ENCODE measurements around the gene ITGAX. TPM values are rescaled to one million over a fixed set of nuclear protein-coding genes. Genes with fewer than 3 reads are reported as not detected.

The ITGAX gene
- total and polyA plus RNA-seq, 10 of the 15 experiments (the other 5 are each of a cell fraction or from before 2014, with no cell fraction given), result 1.6 to 37.9 (median 17.9) TPM

DNA sequence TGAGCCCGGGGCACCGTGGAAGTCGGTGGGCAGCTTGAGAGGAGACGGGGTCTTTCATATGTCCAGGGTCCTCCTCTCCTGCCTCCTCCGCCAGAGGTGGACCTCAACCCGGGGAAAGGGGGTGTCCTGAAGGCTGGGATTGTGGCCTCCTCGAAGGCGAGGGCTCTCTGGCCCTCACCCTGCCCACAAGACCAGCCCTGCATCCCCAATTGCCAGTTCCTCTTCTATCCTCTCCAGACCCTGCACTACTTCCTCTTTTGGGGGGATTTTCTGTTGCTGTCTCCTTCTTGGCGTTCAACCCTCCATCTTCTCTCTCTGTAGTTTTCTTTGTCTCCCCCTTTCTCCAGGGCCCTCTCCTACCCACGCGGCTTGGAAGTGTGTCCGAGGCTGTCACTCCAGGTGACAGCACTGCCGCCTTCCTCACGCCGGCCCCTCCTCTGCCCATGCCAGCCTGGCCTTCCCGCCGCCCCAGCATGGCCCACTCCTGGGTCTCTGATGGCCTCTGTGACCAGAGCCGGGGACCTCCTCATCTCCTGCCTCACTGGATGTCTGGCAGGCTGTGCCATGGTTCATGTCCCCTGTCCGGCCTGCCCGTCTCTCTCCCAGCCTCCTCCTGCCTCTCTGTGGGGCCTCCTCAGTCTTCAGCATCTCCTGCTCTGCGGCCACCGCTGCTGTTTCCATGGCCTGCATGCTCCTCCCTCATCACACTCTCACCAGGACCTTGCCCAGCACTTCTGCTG lies 2.4 kb upstream of the ITGAX start:
- Histone ChIP-seq H3K27me3 (replicated peaks in 1 of 2; ENCODE audit: control insufficient read depth in 2 of 2, insufficient read depth in 2 of 2, low read length in 1 of 2) (no peaks in the 10 kb centered on the region), H3K4me1 (ENCODE audit: control insufficient read depth, insufficient read depth, low read length) (peaks cover 60% of the 10 kb centered on the region), H3K4me3 (peak overlapping the region; percentile 57; the same call in 1 of the 2 replicates), H3K36me3 (ENCODE audit: control insufficient read depth in 2 of 2, insufficient read depth in 2 of 2, low read length in 1 of 2) (no peaks in the 10 kb centered on the region), H2AFZ (ENCODE audit: control insufficient read depth, low read depth, low read length) (peak overlapping the region; percentile 16; the same call in 1 of the 2 replicates), H3K4me2 (ENCODE audit: control insufficient read depth, insufficient read depth) (peak overlapping the region; percentile 97), H4K20me1 (ENCODE audit: control insufficient read depth, insufficient read depth) (no peaks in the 10 kb centered on the region), H3K27ac (ENCODE audit: control insufficient read depth, insufficient read depth) (peak overlapping the region; percentile 65), H3K79me2 (ENCODE audit: control insufficient read depth, insufficient read depth, low read length) (no peaks in the 10 kb centered on the region), H3K9me3 (replicated peaks; ENCODE audit: control insufficient read depth, insufficient read depth, low read length) (peaks cover 2% of the 10 kb centered on the region; the same call in 1 of the 3 replicates), H3K9ac (ENCODE audit: control insufficient read depth, insufficient read depth, low read length) (peak overlapping the region; percentile 24)
- SMC1A ChIA-PET (ENCODE audit: uncharacterized antibody, unreplicated experiment), result interaction anchor here (1.5 to 1.6 kb wide), 2 partner anchors 8 to 152 kb away, joined by 3 to 4 read pairs; no protein-coding TSS in a partner anchor
- peak; percentile 39 for ATAC-seq
- RAD21 ChIA-PET (ENCODE audit: unreplicated experiment), result no interaction called here
- CTCF ChIA-PET, result no interaction called here
- no peak for DNase-seq (ENCODE audit: low read depth, low spot score)
- intact Hi-C loops (cut with micrococcal nuclease; ENCODE audit: unreplicated experiment), result loop anchor here (5.0 to 10.0 kb wide), 2 partner anchors 85 to 522 kb away; partner anchors contain the start of gene ZNF267
- BruUV-seq (replicated peaks), result no TSS peak
- in situ Hi-C loops (cut with MboI), result loop anchor here (10.0 kb wide), 1 partner anchor 522 kb away; the partner anchor contains the start of gene ZNF267
- FAIRE-seq, result no peak
- WGBS (ENCODE audit: insufficient coverage, insufficient replicate concordance, low lambda C conversion rate, missing lambda C conversion rate), result 18% methylated on average over 17 of the region's 22 CpGs
- POLR2A ChIA-PET, result no interaction called here
- no peak for TF ChIP-seq POU2F2 (IDR thresholded peaks at IDR 0.05; ENCODE audit: borderline replicate concordance, low read depth, low read length)
- TF ChIP-seq LARP7 (IDR thresholded peaks at IDR 0.05), result peak; percentile 47; the same call in 1 of the 2 replicates
- no peak for TF ChIP-seq CHD2 (IDR thresholded peaks at IDR 0.05; ENCODE audit: borderline replicate concordance, low read depth, low read length)
- no peak for TF ChIP-seq NFXL1 (IDR thresholded peaks at IDR 0.05; ENCODE audit: borderline replicate concordance)
- TF ChIP-seq IRF4 (IDR thresholded peaks at IDR 0.05; ENCODE audit: low read depth, low read length), result 0 out of 2 replicates have a peak, but pooled peaks have one; percentile 23
- TF ChIP-seq MTA2 (IDR thresholded peaks at IDR 0.05; ENCODE audit: low read depth), result peak; percentile 16; the same call in 1 of the 2 replicates
- no peak for TF ChIP-seq POLR2A (IDR thresholded peaks at IDR 0.05; ENCODE audit: low read depth, low read length)
- TF ChIP-seq ELK1 (IDR thresholded peaks at IDR 0.05; ENCODE audit: low read depth, low read length), result no peak
- no peak for TF ChIP-seq BRCA1 (IDR thresholded peaks at IDR 0.05; ENCODE audit: low read depth, low read length)
- TF ChIP-seq PKNOX1 (IDR thresholded peaks at IDR 0.05), result no peak
- no peak for TF ChIP-seq JUNB (IDR thresholded peaks at IDR 0.05)
- TF ChIP-seq RBBP5 (conservative IDR thresholded peaks at IDR 0.05), result no peak
- TF ChIP-seq SPI1 (IDR thresholded peaks at IDR 0.05; ENCODE audit: borderline replicate concordance, insufficient read depth, low read depth, low read length), result peak; percentile 92
- TF ChIP-seq IKZF2 (IDR thresholded peaks at IDR 0.05), result peak; percentile 61 to 64; a peak in 3 of 4 replicates
- TF ChIP-seq EED (IDR thresholded peaks at IDR 0.05; ENCODE audit: low read depth), result 0 out of 2 replicates have a peak, but pooled peaks have one; percentile 48
- TF ChIP-seq MEF2A (IDR thresholded peaks at IDR 0.05; ENCODE audit: insufficient read depth, low read depth, low read length), result no peak
- TF ChIP-seq ZBTB11 (CRISPR knock-in tag; IDR thresholded peaks at IDR 0.05), result no peak
- TF ChIP-seq GATAD2B (conservative IDR thresholded peaks at IDR 0.05; ENCODE audit: low read depth), result peak; percentile 43; the same call in 1 of the 2 replicates
- TF ChIP-seq IKZF1 (conservative IDR thresholded peaks at IDR 0.05), result peak; percentile 40
- no peak for TF ChIP-seq NBN (IDR thresholded peaks at IDR 0.05)
- no peak for TF ChIP-seq TCF7 (IDR thresholded peaks at IDR 0.05; ENCODE audit: borderline replicate concordance)

Measured in GM12878 (cell line).